ENCODE data around the gene MYORG.

DNA sequence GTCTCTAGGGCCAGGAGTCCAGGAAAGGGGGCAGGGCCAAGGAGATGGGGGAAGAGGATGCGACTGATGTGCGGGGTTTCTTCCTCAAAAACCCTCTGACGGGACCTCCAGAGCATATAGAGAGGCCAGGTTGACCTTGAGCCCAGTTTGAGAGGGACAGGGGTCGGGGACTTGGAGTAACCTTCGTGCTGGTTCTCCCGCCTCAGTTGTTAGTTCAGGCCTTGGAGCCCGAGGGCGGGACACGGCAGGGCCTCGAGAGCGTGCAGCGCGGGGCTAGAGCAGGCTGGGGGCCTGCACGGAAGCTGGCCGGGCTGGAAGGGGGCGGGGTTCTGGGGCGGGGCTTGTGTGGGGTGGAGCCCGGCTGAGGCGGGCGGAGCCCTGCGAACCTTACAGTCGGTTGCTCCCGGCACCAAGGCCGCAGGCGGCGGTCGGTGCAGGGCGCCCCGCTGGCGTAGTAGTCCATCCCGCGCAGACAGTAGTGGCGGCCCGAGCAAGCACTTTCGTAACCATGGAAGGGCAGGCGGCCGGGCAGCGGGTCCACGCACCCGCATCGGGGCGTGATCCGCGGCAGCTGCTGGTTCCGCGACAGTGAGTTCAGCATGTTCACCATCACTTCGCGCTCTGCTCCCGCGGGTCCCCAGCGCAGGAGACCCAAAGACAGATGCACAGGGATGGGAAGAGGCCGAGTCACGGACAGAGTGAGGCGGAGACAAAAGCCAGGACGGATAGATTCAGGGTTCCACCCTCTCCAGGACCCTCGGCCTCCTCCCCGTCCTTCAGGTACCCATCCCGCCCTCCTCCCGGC is 4.0 kb upstream of the MYORG start:
- no peak for TF ChIP-seq CTCF (conservative IDR thresholded peaks at IDR 0.05)
- no peak for TF ChIP-seq ZFX (IDR thresholded peaks at IDR 0.05)
